HepG2 (cell line): Measurements from ENCODE around the gene CCDC7. TPM values are rescaled to one million over a fixed set of nuclear protein-coding genes. Genes with fewer than 3 reads are reported as not detected.

Experiments
- AGO1 ChIP-seq: fragments of 200-400 bp; formaldehyde crosslinking; IDR thresholded peaks from 2 replicates; pipeline ENCODE4 v1.6.1; 2017; ENCODE audit warnings: mild to moderate bottlenecking, low read depth, low read length, moderate library complexity; ENCODE audit not compliant: poor library complexity, severe bottlenecking
- ARID4A ChIP-seq: sonication (generic); formaldehyde crosslinking; IDR thresholded peaks from 2 replicates; pipeline ENCODE4 v1.5.0; 2020; ENCODE audit warnings: mild to moderate bottlenecking, missing genetic modification reagents, borderline replicate concordance
- BCL6 ChIP-seq: IDR thresholded peaks from 2 replicates; pipeline ENCODE4 v1.6.1; 2016; ENCODE audit warnings: missing genetic modification reagents, missing compliant biosample characterization
- CENPX ChIP-seq: sonication (generic); formaldehyde crosslinking; IDR thresholded peaks from 2 replicates; pipeline ENCODE4 v1.9.0; 2021; ENCODE audit warnings: mild to moderate bottlenecking, missing genetic modification reagents, moderate library complexity
- DMTF1 ChIP-seq: sonication (generic); formaldehyde crosslinking; IDR thresholded peaks from 2 replicates; pipeline ENCODE4 v1.4.0; 2020; ENCODE audit warnings: mild to moderate bottlenecking, missing genetic modification reagents
- GMEB2 ChIP-seq: IDR thresholded peaks from 2 replicates; pipeline ENCODE4 v1.6.1; 2016; ENCODE audit warnings: missing biosample characterization, missing genetic modification reagents, low read depth
- MIER3 ChIP-seq: IDR thresholded peaks from 2 replicates; pipeline ENCODE4 v1.6.1; 2016; ENCODE audit warnings: missing compliant biosample characterization, borderline replicate concordance
- RBM39 ChIP-seq: fragments of 200-400 bp; formaldehyde crosslinking; IDR thresholded peaks from one replicate; pipeline ENCODE4 v1.6.1; 2018; ENCODE audit warnings: antibody characterized with exemption, mild to moderate bottlenecking, low read depth, low read length; ENCODE audit not compliant: poor library complexity, severe bottlenecking
- RXRB ChIP-seq: IDR thresholded peaks from 2 replicates; pipeline ENCODE4 v1.6.1; 2016; ENCODE audit warnings: borderline replicate concordance, missing genetic modification reagents, missing compliant biosample characterization
- TBL1XR1 ChIP-seq: fragments of 150-350 bp; IDR thresholded peaks from 2 replicates; pipeline ENCODE4 v1.6.1; 2014; ENCODE audit warnings: borderline replicate concordance, low read length; ENCODE audit not compliant: partially characterized antibody
- TCF12 ChIP-seq, 2 experiments: fragments of 450-650 bp in 1 of 2; sonication (generic) in 1 of 2; formaldehyde crosslinking in 1 of 2; IDR thresholded peaks; 2 replicates each; pipeline versions ENCODE4 v1.6.1 to v1.8.0; 2017 to 2022; ENCODE audit warnings: antibody characterized with exemption in 1 of 2, mild to moderate bottlenecking in 1 of 2, missing genetic modification reagents in 1 of 2, moderate library complexity in 1 of 2
- TFDP1 ChIP-seq: IDR thresholded peaks from 2 replicates; pipeline ENCODE4 v1.6.1; 2016; ENCODE audit warnings: missing compliant biosample characterization, missing genetic modification reagents, borderline replicate concordance
- TMF1 ChIP-seq: sonication (generic); formaldehyde crosslinking; IDR thresholded peaks from 2 replicates; pipeline ENCODE4 v1.8.1; 2022; ENCODE audit warnings: low read depth, missing genetic modification reagents
- ZNF343 ChIP-seq: sonication (generic); formaldehyde crosslinking; IDR thresholded peaks from 2 replicates; pipeline ENCODE4 v1.4.0; 2020; ENCODE audit warnings: mild to moderate bottlenecking, missing genetic modification reagents
- ZNF430 ChIP-seq: sonication (generic); formaldehyde crosslinking; IDR thresholded peaks from 2 replicates; pipeline ENCODE4 v1.9.0; 2021; ENCODE audit warnings: mild to moderate bottlenecking, missing genetic modification reagents
- ZSCAN20 ChIP-seq: sonication (generic); formaldehyde crosslinking; IDR thresholded peaks from 2 replicates; pipeline ENCODE4 v1.4.0; 2020; ENCODE audit warnings: missing genetic modification reagents, mild to moderate bottlenecking, borderline replicate concordance
- polyA plus RNA-seq, 8 experiments: library from polyadenylated mRNA; depleted of rRNA in 3 of 8; stranded (reverse) in 7 of 8; unstranded in 1 of 8; fragments of >200 nt; fragmentation: Illumina TruSeq in 4 of 8; extraction: Trizol in 4 of 8; gene quantifications; 2 replicates each; pipeline versions ENCODE4 v1.2.1 to v1.2.3, GENCODE V29; 2011 to 2016; ENCODE audit warnings: low read depth in 4 of 8, missing spikeins in 1 of 8, mixed read lengths in 1 of 8; ENCODE audit not compliant: insufficient read depth in 1 of 8
- total RNA-seq, 5 experiments: library from RNA; depleted of rRNA; stranded (reverse); fragments of >200 nt; fragmentation: Illumina TruSeq; extraction: Trizol; gene quantifications; 2 replicates each; pipeline ENCODE4 v1.2.3, GENCODE V29; 2016; ENCODE audit warnings: low read depth in 1 of 5

The CCDC7 gene
- total and polyA plus RNA-seq, 2 of the 13 experiments (the other 11 are each of a cell fraction or from before 2014, with no cell fraction given), result 0.40 to 1.8 TPM

GRCh38 chr10:32445740-32446535, at the start of gene CCDC7 (continued):
- TF ChIP-seq GMEB2 (CRISPR knock-in tag) (peak; percentile 95), TBL1XR1 (peak; percentile 15), ZSCAN20 (CRISPR knock-in tag) (peak; percentile 72; the same call in 1 of the 2 replicates), ZNF430 (peak; percentile 63; the same call in 1 of the 2 replicates), AGO1 (peak; percentile 81), DMTF1 (no peak), RXRB (peak; percentile 34; the same call in 1 of the 2 replicates), TMF1 (CRISPR knock-in tag) (peak; percentile 75; the same call in 1 of the 2 replicates), BCL6 (CRISPR knock-in tag) (no peak), TFDP1 (CRISPR knock-in tag) (peak; percentile 73; the same call in 1 of the 2 replicates), CENPX (CRISPR knock-in tag) (no peak), ZNF343 (peak; percentile 64; the same call in 1 of the 2 replicates), RBM39 (peak; percentile 80), MIER3 (CRISPR knock-in tag) (peak; percentile 30; the same call in 1 of the 2 replicates), TCF12 (IDR thresholded peaks at IDR 0.05) (no peak), TCF12 (CRISPR knock-in tag; IDR thresholded peaks at IDR 0.05) (peak; percentile 62; the same call in 1 of the 2 replicates), ARID4A (CRISPR knock-in tag) (peak; percentile 65; the same call in 1 of the 2 replicates)
